T-helper 2 cell treated with Interferon-gamma antibody and Interleukin-4, amounts not matched to agents 5 μg/mL and 100 μg/mL, for 36 hours (primary cell): ENCODE data around the gene GET4.
"Not testable (repeated sequence)": the region's sequence is repeated elsewhere in the genome, so short reads cannot be mapped to it uniquely, and the experiment has no call there.

Source experiments
- DNase-seq: peaks from one replicate; pipeline ENCODE4 v3.0.0; 2021; ENCODE audit warnings: low spot score
- H3K27ac Mint-ChIP-seq: one replicate; pipeline ENCODE4 v1.8.0; 2021; ENCODE audit warnings: mild to moderate bottlenecking, mixed read lengths
- H3K27me3 Mint-ChIP-seq: one replicate; pipeline ENCODE4 v1.8.0; 2021; ENCODE audit warnings: low read depth, mixed read lengths
- H3K36me3 Mint-ChIP-seq: one replicate; pipeline ENCODE4 v1.8.0; 2021; ENCODE audit warnings: low read depth, mixed read lengths
- H3K4me1 Mint-ChIP-seq: one replicate; pipeline ENCODE4 v1.8.0; 2021; ENCODE audit warnings: low read depth, mixed read lengths
- H3K4me3 Mint-ChIP-seq: one replicate; pipeline ENCODE4 v1.8.0; 2022; ENCODE audit warnings: mild to moderate bottlenecking, moderate library complexity, mixed read lengths
- H3K9me3 Mint-ChIP-seq: one replicate; pipeline ENCODE4 v1.8.0; 2021; ENCODE audit warnings: mixed read lengths

GET4 gene

DNA sequence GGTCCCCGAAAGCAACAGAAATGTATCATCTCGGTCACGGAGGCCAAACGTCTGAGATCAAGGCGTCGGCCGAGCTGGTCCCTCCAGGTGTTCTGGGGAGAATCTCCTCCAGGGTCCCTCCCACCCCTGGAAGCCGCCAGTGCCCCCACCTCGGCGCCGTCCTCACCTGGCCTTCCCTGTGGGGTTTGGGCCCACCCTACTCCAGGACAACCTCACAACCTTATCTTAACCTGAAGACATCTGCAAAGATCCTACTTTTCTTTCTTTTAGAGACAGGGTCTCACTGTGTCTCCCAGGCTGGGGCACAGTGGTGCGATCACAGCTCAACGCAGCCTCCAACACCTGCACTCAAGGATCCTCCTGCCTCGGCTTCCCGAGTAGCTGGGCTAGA is 44.7 kb downstream of the GET4 start:
- H3K4me3 Mint-ChIP-seq = peak overlapping the region; percentile 59
- H3K4me1 Mint-ChIP-seq = peaks cover 23% of the 10 kb centered on the region
- no peaks in the 10 kb centered on the region for H3K9me3 Mint-ChIP-seq
- no peaks in the 10 kb centered on the region for H3K27me3 Mint-ChIP-seq
- DNase-seq = no peak
- H3K36me3 Mint-ChIP-seq = peaks cover 5% of the 10 kb centered on the region
- H3K27ac Mint-ChIP-seq = peak overlapping the region; percentile 69

DNA sequence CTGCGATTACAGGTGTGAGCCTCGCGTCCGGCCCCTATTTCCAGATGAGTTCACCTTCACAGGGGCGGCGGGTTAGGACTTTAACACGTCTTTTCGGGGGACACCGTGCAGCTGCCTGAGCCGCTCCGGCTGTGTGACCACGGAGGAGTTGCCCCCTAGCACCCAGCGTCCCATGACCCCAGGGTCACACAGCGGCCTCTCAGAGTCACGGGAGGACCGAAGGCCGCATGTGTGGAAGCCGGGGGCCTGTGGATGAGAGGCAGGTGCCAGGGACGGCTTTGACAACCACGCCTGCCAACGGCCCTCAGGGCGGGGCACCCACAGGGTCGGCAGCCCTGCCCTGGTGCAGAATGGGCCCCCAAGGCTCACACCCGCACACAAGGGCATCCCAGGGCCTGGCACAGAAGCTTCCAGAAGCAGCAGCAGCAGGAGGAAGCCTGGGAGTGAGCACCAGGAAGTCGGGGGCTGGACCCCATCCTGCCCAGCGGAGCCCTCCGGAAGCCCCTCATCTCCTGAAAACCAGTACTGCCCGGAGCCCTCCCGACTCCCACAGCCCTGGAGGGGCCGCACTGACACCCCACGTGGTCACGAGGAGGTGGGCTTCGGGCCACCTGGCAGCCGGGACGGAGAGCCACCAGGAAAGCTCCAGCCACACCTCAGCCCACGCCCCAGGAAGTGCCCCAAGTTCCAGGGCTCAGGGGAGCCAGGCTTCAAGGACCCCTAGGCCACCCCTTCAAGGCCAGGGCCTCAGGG is 45.4 kb downstream of the GET4 start:
- no peak for DNase-seq
- Mint-ChIP-seq H3K27me3 (no peaks in the 10 kb centered on the region), H3K4me3 (peak overlapping the region; percentile 89), H3K4me1 (peaks cover 23% of the 10 kb centered on the region), H3K9me3 (no peaks in the 10 kb centered on the region), H3K27ac (peak overlapping the region; percentile 94), H3K36me3 (peaks cover 5% of the 10 kb centered on the region)

DNA sequence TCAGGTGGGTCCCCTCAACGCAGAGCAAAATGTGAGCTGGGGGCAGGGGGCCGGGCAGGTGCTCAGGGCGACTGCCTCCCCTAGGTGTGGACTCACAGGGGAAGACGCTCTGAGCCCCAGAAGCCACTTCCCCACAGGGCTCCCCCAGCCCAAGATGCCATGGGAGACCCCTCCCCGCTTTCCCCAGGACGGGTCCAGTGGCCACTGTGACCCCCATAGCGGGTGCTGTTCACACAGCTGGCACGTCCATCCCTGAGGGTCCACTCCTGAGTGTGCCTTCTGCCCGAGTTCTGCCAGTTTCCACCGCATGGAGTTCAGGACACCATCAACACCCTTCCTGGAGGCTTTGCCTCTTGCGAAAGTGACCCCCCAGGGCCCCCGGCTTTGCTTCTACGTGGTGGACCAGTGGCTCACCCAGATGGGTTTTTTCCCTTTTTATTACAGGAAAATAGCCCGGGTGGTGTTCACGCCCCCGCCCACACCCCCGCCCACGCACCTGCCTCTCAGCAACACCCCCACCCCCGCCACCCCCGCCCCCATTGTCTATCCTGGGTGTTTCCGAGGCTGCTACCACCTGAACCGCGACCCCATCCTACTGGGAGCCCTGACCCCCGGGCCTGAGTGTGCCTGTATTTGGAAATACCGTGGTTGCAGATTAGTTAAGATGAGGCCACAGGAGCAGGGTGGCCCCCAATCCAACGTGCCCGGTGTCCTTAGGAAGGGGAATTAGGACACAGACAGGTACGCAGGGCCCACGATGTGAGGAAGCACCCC is 46.2 kb downstream of the GET4 start:
- Mint-ChIP-seq H3K36me3 (peaks cover 5% of the 10 kb centered on the region), H3K4me1 (peaks cover 23% of the 10 kb centered on the region), H3K27ac (peak overlapping the region; percentile 94), H3K27me3 (no peaks in the 10 kb centered on the region), H3K4me3 (peak overlapping the region; percentile 89), H3K9me3 (no peaks in the 10 kb centered on the region)
- no peak for DNase-seq

- DNase-seq = peak; percentile 93
- H3K9me3 Mint-ChIP-seq = no peaks in the 10 kb centered on the region
- no peaks in the 10 kb centered on the region for H3K27me3 Mint-ChIP-seq
- H3K4me1 Mint-ChIP-seq = peaks cover 25% of the 10 kb centered on the region
- H3K36me3 Mint-ChIP-seq = peaks cover 5% of the 10 kb centered on the region
- H3K4me3 Mint-ChIP-seq = peak overlapping the region; percentile 89
- peak overlapping the region; percentile 94 for H3K27ac Mint-ChIP-seq
Measured at GRCh38 chr7:923108-924041, 47.0 kb downstream of the GET4 start.

DNA sequence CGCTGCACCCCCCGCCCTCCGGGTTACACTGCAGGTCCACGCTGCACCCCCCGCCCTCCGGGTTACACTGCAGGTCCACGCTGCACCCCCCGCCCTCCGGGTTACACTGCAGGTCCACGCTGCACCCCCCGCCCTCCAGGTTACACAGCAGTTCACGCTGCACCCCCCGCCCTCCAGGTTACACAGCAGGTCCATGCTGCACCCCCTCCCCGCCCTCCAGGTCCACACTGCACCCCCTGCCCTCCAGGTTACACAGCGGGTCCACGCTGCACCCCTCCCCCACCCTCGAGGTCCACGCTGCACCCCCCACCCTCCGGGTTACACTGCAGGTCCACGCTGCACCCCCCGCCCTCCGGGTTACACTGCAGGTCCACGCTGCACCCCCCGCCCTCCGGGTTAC is 47.7 kb downstream of the GET4 start:
- H3K27ac Mint-ChIP-seq, H3K36me3 Mint-ChIP-seq, DNase-seq, H3K27me3 Mint-ChIP-seq, H3K4me3 Mint-ChIP-seq, H3K9me3 Mint-ChIP-seq: not testable (repeated sequence)
- peaks cover 29% of the 10 kb centered on the region for H3K4me1 Mint-ChIP-seq

DNA sequence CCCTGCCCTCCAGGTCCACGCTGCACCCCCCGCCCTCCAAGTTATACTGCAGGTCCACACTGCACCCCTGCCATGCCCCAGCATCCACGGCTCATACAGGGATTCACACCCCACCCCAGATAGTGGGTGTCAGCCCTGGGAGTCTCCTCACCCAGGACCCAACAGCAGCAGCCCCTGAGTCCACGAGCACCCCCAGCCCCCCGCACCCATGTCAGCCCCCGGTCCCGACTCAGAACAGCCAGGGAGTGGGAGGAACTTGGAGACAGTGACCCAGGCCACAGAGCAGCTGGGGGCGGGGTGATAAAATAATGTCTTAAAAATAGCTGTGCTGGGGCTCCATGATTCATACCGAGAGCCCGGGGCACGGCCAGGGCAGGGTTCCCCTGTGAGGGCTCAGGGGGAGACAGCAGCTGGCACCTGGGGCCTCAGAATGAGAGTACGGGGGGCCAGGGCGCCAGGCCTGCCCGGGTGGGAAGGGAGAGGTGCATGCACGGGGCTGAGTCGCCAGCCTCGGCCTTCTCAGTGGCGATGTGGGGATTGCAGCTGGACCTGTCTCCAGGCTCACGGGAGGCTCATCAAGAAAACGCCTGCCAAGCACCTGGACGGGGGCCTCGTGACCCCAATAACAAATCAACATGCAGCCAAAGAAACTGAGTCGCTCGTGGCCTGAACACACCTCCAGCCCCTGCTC is 48.3 kb downstream of the GET4 start:
- no peaks in the 10 kb centered on the region for H3K9me3 Mint-ChIP-seq
- H3K27ac Mint-ChIP-seq = peak overlapping the region; percentile 89
- H3K4me1 Mint-ChIP-seq = peaks cover 31% of the 10 kb centered on the region
- H3K27me3 Mint-ChIP-seq = no peaks in the 10 kb centered on the region
- DNase-seq = peak; percentile 83
- H3K36me3 Mint-ChIP-seq = peaks cover 9% of the 10 kb centered on the region
- peak overlapping the region; percentile 72 for H3K4me3 Mint-ChIP-seq

DNA sequence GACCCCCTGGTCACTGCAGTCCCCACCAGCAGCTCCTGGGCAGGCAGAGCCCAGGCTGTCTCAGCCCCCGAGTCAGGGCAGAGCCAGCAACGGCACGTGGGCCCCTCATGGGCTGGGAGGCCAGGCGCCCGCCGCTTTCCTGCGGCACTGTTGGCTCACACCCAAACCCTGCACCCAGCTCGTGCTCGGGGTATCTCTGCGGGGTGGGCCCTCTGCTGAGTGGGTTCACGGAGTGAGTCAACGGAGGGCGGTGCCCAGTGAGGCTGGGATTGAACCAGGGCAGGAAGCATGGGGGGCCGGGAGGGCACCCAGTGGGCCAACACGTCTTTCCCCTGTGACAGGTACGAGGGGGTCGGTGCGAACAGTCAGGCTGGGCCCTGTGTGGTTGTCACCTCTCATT is 49.2 kb downstream of the GET4 start:
- H3K4me1 Mint-ChIP-seq = peaks cover 34% of the 10 kb centered on the region
- H3K9me3 Mint-ChIP-seq = no peaks in the 10 kb centered on the region
- peaks cover 12% of the 10 kb centered on the region for H3K36me3 Mint-ChIP-seq
- H3K27ac Mint-ChIP-seq = no peak overlapping the region
- H3K4me3 Mint-ChIP-seq = no peak overlapping the region
- no peaks in the 10 kb centered on the region for H3K27me3 Mint-ChIP-seq
- no peak for DNase-seq

DNA sequence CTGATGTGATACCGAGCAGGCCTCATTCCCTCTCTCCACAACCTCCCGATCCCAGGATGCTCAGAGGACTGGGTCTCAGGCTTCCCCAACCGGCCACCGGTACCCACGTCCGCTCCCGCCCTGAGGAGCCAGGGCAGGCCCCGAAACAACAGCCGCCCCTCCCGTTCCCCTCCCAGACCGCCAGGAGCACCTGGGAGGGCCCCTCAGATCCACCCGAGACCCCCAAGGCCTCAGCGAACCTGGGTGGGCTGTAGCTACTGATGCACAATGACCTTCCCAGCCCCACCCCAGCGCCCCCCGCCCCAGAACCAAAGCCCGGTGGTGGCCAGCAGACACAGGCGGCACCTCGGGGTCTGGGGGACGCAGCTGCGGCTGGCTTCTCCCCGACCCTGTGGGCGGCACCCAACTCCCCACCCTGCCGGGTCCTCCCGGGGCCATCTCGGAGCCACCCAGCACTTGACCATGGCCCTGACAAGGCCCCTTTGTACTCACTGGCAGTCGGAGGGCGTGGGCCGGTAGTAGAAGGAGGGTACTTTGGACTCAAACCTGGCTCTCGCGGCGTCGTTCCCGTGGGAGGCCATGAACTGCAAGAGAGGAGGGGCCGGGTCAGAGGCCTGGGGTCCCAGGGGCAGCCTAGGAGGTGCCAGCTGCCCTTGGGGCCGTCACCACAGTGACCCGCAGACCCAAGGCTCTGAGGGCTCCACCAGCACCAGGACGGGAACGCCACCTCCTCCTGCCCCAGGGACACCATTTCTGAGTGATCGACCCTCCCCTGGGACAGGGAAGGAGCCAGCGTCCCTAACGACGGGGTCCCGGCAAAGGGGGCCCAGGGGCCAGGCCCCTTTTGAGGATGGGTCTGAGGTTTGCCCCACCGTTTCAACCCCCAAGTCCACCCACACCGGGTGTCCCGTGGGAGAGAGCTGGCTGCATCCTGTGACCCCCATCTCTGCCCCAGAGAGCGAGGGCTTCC is 50.0 kb downstream of the GET4 start:
- Mint-ChIP-seq H3K9me3 (no peaks in the 10 kb centered on the region), H3K36me3 (peaks cover 10% of the 10 kb centered on the region), H3K4me3 (no peak overlapping the region), H3K4me1 (peaks cover 27% of the 10 kb centered on the region), H3K27ac (no peak overlapping the region), H3K27me3 (no peaks in the 10 kb centered on the region)
- no peak for DNase-seq

GRCh38 chr7:927031-927671 is 50.8 kb downstream of the GET4 start:
- Mint-ChIP-seq H3K27ac (peak overlapping the region; percentile 52), H3K36me3 (peaks cover 10% of the 10 kb centered on the region), H3K4me3 (no peak overlapping the region), H3K4me1 (peaks cover 25% of the 10 kb centered on the region), H3K27me3 (no peaks in the 10 kb centered on the region), H3K9me3 (no peaks in the 10 kb centered on the region)
- no peak for DNase-seq

GRCh38 chr7:929311-929711 is 53.0 kb downstream of the GET4 start:
- peak overlapping the region; percentile 81 for H3K27ac Mint-ChIP-seq
- no peak for DNase-seq
- peak overlapping the region; percentile 15 for H3K4me3 Mint-ChIP-seq
- peaks cover 16% of the 10 kb centered on the region for H3K4me1 Mint-ChIP-seq
- H3K9me3 Mint-ChIP-seq = no peaks in the 10 kb centered on the region
- peaks cover 10% of the 10 kb centered on the region for H3K36me3 Mint-ChIP-seq
- no peaks in the 10 kb centered on the region for H3K27me3 Mint-ChIP-seq

DNA sequence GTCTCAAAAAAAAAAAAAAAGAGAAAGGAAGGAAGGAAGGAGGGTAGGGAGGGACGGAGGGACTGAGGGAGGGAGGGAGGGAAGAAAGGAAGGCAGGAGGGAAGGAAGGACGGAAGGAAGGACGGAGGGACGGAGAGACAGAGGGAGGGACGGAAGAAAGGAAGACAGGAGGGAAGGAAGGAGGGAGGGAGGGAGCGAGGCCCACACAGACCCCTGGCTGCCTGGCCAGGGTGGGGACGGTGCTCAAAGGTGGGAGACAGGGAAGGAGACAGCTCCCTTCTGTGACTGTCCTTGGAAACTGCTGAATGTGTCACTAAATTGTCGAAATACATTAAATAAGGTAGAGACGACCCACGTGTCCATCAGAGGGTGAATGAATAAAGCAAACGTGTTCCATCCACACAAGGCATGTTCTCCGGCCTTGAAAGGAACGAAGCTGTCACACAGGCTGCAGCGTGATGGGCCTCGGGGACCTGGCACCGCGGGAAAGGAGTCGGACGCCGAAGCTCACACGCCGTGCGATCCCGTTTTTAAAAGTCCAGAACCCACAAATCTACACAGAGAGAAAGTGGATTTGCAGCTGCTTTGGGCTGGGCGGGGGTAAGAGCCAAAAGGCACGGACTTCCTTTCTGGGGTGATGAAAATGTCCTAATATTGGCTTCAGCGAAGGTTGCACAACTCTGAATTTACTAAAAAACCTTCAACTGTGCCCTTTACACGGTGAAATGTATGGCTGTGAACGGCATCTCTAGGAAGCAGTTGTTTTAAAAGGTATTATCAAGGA is 54.8 kb downstream of the GET4 start:
- peaks cover 15% of the 10 kb centered on the region for H3K4me1 Mint-ChIP-seq

More for the DNA sequence above, 54.8 kb downstream of the GET4 start:
- no peak for DNase-seq
- H3K27me3 Mint-ChIP-seq = no peaks in the 10 kb centered on the region
- H3K36me3 Mint-ChIP-seq = peaks cover 9% of the 10 kb centered on the region
- H3K9me3 Mint-ChIP-seq = no peaks in the 10 kb centered on the region
- no peak overlapping the region for H3K27ac Mint-ChIP-seq
- H3K4me3 Mint-ChIP-seq = no peak overlapping the region
